SHP77 (cell line): Measurements from ENCODE around the gene BCAS4.
A peak's percentile ranks its signal among the peaks of the same experiment; 100 is the strongest.

Experiments used
- DNase-seq, 2 experiments: peaks; one replicate each; lab custom pipeline; 2025; lab: John Stamatoyannopoulos, UW

The BCAS4 gene

GRCh38 chr20:50855498-50856474, 60.9 kb downstream of the BCAS4 start:
- DNase-seq, result no peak

GRCh38 chr20:50856475-50857041, 61.7 kb downstream of the BCAS4 start:
- DNase-seq, result no peak

- DNase-seq, result no peak
Measured at GRCh38 chr20:50857348-50857747, 62.5 kb downstream of the BCAS4 start.

- DNase-seq, result no peak
Measured at GRCh38 chr20:50858525-50858924, 63.7 kb downstream of the BCAS4 start.

- no peak for DNase-seq
Measured at GRCh38 chr20:50859161-50859560, 64.3 kb downstream of the BCAS4 start.

- DNase-seq, result no peak
Measured at GRCh38 chr20:50861012-50861411, 66.2 kb downstream of the BCAS4 start.

- no peak for DNase-seq
Measured at GRCh38 chr20:50862546-50862945, 67.7 kb downstream of the BCAS4 start.

- no peak for DNase-seq
Measured at GRCh38 chr20:50865114-50865513, 70.3 kb downstream of the BCAS4 start.

- DNase-seq, result no peak
Measured at GRCh38 chr20:50865591-50865990, 70.7 kb downstream of the BCAS4 start.

- no peak for DNase-seq
Measured at GRCh38 chr20:50866036-50866685, 71.3 kb downstream of the BCAS4 start.

GRCh38 chr20:50866831-50867230, 72.0 kb downstream of the BCAS4 start:
- DNase-seq, result no peak

- no peak for DNase-seq
Measured at GRCh38 chr20:50867805-50868204, 72.9 kb downstream of the BCAS4 start.

- peak in 1 of 2 experiments; percentile 44 for DNase-seq
Measured at GRCh38 chr20:50868509-50869495, 73.9 kb downstream of the BCAS4 start.

GRCh38 chr20:50870561-50871161, 75.8 kb downstream of the BCAS4 start:
- no peak for DNase-seq

- no peak for DNase-seq
Measured at GRCh38 chr20:50872560-50873425, 77.9 kb downstream of the BCAS4 start.

GRCh38 chr20:50873585-50873984, 78.7 kb downstream of the BCAS4 start:
- no peak for DNase-seq

- no peak for DNase-seq
Measured at GRCh38 chr20:50874111-50874757, 79.4 kb downstream of the BCAS4 start.

GRCh38 chr20:50874758-50875665, 80.2 kb downstream of the BCAS4 start:
- DNase-seq, result no peak
